Measurements from ENCODE around the gene CYP24A1.

Gene CYP24A1

DNA sequence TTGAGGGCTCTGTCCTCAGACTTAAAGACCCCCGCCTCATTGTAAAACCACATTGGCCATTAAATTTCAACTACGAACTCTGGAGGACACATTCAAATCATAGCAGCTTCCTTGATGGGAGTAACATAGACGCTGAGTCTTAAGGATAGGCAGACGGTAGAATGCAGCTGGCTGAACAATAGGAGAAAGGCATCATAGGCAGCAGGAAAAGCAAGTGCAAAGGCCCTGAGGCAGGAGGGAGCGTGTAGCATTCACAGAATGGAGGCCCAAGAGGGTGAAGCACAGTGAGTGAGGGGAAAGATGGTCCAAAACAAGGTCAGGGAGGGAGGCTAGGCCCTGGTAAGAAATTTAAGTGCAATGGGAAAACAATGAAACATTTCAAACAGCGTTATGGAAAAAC lies 25.5 kb upstream of the CYP24A1 start:
- Histone ChIP-seq H3K4me3 (no peak overlapping the region), H3K9me3 (no peaks in the 10 kb centered on the region), H3K36me3 (replicated peaks) (no peaks in the 10 kb centered on the region), H3K4me1 (no peaks in the 10 kb centered on the region), H3K27me3 (ENCODE audit: low read depth) (peaks cover 2% of the 10 kb centered on the region; the same call in 1 of the 2 replicates)
- DNase-seq (ENCODE audit: low spot score in 2 of 2): no peak
- in situ Hi-C loops (cut with MboI; ENCODE audit: low sequenced_read_pairs): loop anchor here (5.0 kb wide), 1 partner anchor 97 kb away; no protein-coding TSS in a partner anchor

DNA sequence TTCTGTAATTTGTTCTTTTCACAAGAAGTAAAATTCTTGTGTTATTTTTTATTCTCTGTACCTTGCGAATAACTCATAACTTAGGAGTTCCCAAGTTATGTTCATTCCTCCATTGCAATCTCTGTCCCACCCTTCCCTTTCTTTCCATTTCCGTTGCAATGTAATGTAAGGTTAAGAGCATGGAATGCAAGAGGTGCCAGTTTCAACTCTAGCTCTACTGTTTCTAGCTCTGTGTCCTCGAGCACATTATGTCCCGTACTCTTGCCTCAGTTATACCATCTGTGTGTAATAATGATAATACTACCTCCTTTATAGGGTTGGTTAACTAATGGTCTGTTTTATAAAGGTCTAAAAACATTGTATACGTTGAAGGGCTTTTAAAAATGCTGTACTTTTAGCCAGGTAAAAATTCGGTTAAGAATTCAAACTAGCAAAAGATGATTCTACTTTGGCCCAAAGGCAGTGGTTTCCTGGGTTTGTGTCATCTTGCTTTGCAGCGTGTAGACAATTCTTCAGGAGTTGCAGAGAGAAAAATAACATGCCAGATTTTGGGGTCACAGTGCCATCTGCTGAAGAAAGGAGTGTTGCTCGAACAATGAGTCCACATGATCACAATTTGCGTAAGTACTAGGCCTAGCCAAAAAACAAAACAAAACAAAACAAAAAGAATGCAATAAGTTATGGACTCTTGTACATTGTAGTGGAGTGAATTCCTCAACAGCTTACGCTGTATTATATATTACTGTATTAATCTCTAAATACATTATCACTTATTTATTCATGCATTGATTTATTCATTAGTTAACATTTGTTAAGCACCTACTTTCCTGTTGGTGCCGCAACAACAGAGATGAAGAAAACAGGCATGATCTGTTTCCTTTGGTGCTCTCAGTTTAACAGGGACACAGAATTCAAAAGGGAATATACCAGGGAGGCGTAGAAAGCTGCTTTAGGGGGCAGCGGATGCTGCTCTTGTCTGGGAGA lies 24.1 kb upstream of the CYP24A1 start:
- DNase-seq (ENCODE audit: low spot score in 2 of 2): no peak
- H3K4me3 ChIP-seq: no peak overlapping the region
- no peaks in the 10 kb centered on the region for H3K36me3 ChIP-seq (replicated peaks)
- peaks cover 2% of the 10 kb centered on the region; the same call in 1 of the 2 replicates for H3K27me3 ChIP-seq (ENCODE audit: low read depth)
- in situ Hi-C loops (cut with MboI; ENCODE audit: low sequenced_read_pairs): loop anchor here (5.0 kb wide), 1 partner anchor 96 kb away; no protein-coding TSS in a partner anchor
- H3K9me3 ChIP-seq: no peaks in the 10 kb centered on the region
- H3K4me1 ChIP-seq: no peaks in the 10 kb centered on the region

DNA sequence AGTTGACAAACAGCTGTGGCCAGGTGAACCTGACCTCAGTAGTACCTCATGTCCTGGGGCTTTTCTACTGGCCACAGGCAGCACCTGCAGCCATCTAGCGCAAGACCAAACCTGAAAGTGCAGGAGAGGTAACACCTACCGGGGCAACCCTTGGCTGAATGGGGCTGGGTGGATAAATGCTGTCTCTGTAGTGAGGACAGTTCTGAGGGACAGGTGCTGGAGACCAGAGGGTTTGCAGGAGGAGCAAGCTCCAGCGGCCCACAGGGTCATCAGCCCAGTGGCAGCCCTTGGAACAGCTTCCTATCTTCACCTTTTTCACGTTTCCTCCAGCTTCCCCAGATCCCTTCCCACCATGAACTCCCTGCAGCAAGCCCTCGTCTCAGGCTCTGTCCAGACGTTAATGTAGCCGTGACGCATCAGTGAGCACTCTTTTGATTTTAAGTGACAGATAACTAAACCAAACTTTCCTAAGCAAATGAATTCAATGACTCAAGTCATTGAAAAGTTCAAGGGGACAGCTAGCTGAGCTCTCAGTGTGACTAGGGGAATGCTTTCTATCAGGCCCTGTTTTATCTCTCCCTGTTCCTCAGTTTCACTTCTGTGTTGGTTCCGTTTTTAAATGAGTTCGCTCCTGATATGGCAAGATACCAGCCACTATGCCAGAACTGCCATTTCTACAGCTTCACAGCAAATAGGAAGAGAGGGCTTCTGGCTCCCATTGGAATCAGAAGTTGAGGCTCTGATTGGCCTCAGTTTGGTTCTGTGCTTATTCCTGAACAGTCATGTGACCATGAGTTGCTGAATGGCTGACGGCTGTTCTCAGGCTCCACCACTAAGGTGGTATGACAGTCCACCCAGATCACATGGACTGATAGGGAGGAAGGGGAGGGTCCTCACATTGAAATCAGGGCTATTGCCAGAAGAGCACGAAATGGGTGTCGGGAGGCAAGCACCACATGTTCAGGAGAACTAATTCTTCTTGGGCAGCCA lies 22.0 kb upstream of the CYP24A1 start:
- Histone ChIP-seq H3K27me3 (ENCODE audit: low read depth) (0 out of 2 replicates have a peak, but pooled peaks cover 2% of the 10 kb centered on the region), H3K36me3 (replicated peaks) (no peaks in the 10 kb centered on the region), H3K4me3 (no peak overlapping the region), H3K9me3 (no peaks in the 10 kb centered on the region), H3K4me1 (no peaks in the 10 kb centered on the region)
- in situ Hi-C loops (cut with MboI; ENCODE audit: low sequenced_read_pairs): loop anchor here (5.0 kb wide), 1 partner anchor 93 kb away; no protein-coding TSS in a partner anchor
- DNase-seq (ENCODE audit: low spot score in 2 of 2): no peak

DNA sequence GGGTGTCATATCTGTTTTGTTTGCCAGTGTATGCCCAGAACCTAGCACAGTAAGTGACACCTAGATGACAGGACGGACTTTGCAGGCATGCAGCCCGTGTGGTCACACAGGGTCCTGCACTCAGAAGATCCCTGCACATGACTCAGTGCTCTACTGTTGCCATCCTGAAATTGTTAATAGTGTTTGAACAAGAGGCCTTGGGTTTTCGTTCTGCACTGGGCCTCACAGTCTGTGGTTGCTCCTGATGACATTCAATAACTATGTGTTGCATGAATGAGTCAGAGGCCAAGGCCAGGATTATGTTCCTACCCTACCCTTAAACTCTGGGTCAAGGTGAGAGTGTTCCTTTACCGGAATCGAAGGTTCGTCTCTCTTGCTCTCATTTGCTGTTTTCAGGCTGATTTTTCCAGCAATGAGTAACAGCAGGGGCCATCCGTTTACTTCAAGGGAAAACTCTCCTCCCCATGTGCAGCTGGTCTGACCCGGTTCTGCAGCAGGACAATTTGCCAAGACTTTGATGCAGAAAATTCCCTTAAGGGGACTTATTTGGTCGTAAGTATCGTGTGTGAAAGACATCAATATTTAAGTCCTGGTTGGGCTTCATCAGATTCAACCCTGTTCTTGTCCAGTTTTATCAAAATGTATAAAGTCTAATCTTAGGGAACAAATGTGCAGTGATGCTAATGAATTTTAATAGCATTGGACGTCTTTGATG lies 21.1 kb upstream of the CYP24A1 start:
- no peak overlapping the region for H3K4me3 ChIP-seq
- in situ Hi-C loops (cut with MboI; ENCODE audit: low sequenced_read_pairs): loop anchor here (5.0 kb wide), 1 partner anchor 93 kb away; no protein-coding TSS in a partner anchor
- 0 out of 2 replicates have a peak, but pooled peaks cover 2% of the 10 kb centered on the region for H3K27me3 ChIP-seq (ENCODE audit: low read depth)
- H3K4me1 ChIP-seq: no peaks in the 10 kb centered on the region
- H3K9me3 ChIP-seq: no peaks in the 10 kb centered on the region
- no peak for DNase-seq (ENCODE audit: low spot score in 2 of 2)
- H3K36me3 ChIP-seq (replicated peaks): no peaks in the 10 kb centered on the region

DNA sequence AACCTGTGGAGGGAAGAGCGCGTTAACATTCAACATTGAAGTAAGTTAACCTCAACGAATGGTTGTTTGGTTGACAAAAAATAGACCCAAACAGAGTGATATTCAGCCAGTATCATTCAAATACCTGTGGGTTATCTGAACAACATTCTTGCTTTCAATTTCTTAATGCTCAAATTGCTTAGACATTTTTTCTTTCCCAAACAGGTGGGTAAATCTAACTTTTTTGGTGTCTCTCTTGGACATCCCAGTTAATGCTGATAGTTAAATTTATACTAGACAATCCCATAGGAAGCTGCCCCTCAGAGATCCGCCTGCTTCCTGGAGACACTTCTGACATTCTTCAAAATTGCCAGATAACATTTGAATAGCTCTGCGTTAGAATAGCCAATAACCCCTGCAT lies 20.0 kb upstream of the CYP24A1 start:
- DNase-seq (ENCODE audit: low spot score in 2 of 2): no peak
- Histone ChIP-seq H3K36me3 (replicated peaks) (no peaks in the 10 kb centered on the region), H3K27me3 (ENCODE audit: low read depth) (0 out of 2 replicates have a peak, but pooled peaks cover 2% of the 10 kb centered on the region), H3K9me3 (no peaks in the 10 kb centered on the region), H3K4me1 (no peaks in the 10 kb centered on the region), H3K4me3 (no peak overlapping the region)
- in situ Hi-C loops (cut with MboI; ENCODE audit: low sequenced_read_pairs): no loop called here

DNA sequence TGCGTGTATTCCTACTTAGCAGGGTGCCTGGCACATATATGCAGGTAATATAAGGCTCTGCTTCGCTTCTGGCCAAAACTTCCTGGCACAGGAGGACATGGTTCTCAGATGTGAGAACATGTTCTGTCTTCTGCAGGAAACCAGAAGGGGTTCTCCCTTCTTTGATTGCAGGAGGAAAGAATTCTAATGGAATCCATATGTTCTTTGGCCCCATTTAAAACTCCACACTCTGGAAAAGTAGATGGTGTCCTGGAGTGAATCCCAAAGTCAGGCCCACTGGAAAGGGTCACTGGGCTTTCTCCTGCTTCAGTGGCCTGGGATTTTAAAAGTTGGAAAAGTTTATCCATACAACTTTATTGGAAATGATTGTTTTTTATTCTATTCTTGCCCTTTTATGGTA lies 16.4 kb upstream of the CYP24A1 start:
- Histone ChIP-seq H3K4me3 (no peak overlapping the region), H3K9me3 (no peaks in the 10 kb centered on the region), H3K4me1 (no peaks in the 10 kb centered on the region), H3K36me3 (replicated peaks) (no peaks in the 10 kb centered on the region), H3K27me3 (ENCODE audit: low read depth) (peaks cover 5% of the 10 kb centered on the region; the same call in 1 of the 2 replicates)
- no peak for DNase-seq (ENCODE audit: low spot score in 2 of 2)
- in situ Hi-C loops (cut with MboI; ENCODE audit: low sequenced_read_pairs): no loop called here

DNA sequence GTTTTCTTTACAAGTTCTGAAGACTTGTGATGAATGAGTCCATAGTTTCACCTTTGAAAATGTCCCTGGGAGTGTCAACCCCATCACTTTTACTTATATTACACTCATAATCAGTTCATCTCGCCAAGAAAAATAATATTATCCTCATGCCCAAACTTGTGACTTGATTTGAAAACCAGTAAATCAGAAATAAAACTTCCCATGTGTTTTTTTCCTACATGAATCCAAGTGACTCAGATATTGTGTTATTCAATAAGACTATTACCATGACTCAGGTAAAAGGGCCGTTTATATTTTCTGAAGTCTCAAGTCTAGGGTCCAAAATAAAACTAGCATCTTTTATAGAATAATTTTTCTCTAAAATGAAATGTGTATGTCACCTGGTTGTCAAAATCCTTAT lies 15.8 kb upstream of the CYP24A1 start:
- H3K27me3 ChIP-seq (ENCODE audit: low read depth): peaks cover 5% of the 10 kb centered on the region; the same call in 1 of the 2 replicates
- in situ Hi-C loops (cut with MboI; ENCODE audit: low sequenced_read_pairs): no loop called here
- no peaks in the 10 kb centered on the region for H3K9me3 ChIP-seq
- H3K4me1 ChIP-seq: no peaks in the 10 kb centered on the region
- no peak for DNase-seq (ENCODE audit: low spot score in 2 of 2)
- no peaks in the 10 kb centered on the region for H3K36me3 ChIP-seq (replicated peaks)
- H3K4me3 ChIP-seq: no peak overlapping the region

DNA sequence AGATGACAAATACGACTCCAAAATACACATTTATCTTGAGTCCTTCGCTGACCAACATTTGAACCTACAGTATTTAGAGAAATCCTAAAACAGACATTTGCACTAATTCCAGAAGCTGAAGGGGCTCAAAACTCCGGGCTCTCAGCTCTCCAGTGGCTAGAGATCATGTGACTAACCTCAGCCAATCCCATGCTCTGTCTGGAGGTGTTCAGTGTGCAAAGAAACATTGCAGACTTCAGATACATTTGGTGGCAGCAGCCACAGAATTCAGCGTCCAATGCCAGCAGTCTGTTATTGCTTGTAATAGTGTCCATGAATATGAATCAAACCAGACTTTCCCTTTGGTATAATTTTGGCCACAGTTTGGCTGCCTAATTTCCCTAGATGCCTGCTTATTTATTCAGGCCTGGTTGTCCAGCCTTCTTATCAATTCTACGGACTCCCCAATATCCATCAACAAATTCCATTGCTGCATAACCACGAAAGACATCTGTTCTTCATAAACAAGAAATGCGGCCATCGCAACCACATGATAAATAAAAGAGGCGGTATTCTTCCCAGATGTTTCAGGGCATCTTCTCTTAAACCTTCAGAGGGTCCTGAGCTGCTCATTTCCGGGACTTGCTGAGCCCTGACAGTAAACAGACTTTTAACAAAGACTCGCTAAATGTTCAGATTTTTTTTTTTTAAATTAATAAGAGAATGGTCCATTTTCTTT lies 14.5 kb upstream of the CYP24A1 start:
- in situ Hi-C loops (cut with MboI; ENCODE audit: low sequenced_read_pairs): no loop called here
- H3K4me3 ChIP-seq: no peak overlapping the region
- DNase-seq (ENCODE audit: low spot score in 2 of 2): no peak
- no peaks in the 10 kb centered on the region for H3K4me1 ChIP-seq
- peaks cover 10% of the 10 kb centered on the region for H3K27me3 ChIP-seq (ENCODE audit: low read depth)
- H3K36me3 ChIP-seq (replicated peaks): no peaks in the 10 kb centered on the region
- H3K9me3 ChIP-seq: no peaks in the 10 kb centered on the region

DNA sequence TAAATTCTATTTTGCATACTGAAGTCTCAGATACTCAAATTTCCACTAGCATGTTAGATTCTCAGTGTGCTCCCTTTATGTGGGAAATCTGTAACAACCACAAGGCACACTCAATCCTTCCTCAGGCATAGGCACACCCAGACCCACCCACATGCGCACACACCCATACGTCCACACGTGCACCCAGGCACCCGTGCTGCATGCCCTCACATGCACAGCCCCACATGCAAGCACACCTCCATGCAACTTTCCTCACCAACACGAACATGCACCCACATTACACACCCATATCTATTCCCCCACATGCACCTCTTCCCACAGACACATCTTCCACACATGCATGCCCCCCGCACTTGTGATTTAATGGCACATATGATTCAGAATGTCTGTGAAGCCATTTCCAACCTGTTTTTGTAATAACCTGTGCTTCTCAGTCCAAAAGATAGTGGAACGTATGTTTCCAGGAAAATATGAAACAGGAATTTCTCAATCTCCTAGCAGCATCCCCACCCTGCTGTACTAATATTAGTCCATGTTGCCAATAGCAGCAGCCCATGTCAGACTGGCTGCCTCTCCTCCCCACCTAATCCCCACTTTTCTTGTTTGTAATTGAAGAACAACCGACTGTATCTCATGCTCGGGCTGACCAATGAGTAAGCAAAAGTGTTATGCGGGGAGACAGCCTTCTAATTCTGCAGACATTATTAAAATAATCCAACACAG lies 11.3 kb upstream of the CYP24A1 start:
- Histone ChIP-seq H3K9me3 (no peaks in the 10 kb centered on the region), H3K27me3 (ENCODE audit: low read depth) (peaks cover 10% of the 10 kb centered on the region), H3K36me3 (replicated peaks) (no peaks in the 10 kb centered on the region), H3K4me1 (no peaks in the 10 kb centered on the region), H3K4me3 (no peak overlapping the region)
- in situ Hi-C loops (cut with MboI; ENCODE audit: low sequenced_read_pairs): no loop called here
- DNase-seq (ENCODE audit: low spot score in 2 of 2): no peak

DNA sequence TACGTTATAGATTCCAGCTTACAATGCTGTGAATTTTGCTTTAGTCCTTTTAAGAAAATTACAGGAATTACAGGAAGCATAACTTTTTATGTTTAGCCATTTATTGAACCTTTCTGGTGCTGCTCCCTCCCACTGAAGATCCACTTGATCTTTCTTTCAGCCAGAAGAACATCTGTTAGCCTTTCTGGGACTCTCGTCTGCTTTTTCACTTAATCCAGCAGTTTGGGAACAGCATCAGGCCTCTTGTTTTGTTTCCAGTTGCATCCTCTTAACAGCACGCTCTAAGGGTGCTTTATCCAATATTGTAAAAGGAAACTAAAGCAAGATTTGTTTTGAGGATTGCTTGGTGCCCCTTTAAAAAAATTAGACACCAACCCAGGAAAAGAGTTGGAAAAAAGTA lies 10.3 kb upstream of the CYP24A1 start:
- in situ Hi-C loops (cut with MboI; ENCODE audit: low sequenced_read_pairs): no loop called here
- Histone ChIP-seq H3K9me3 (no peaks in the 10 kb centered on the region), H3K36me3 (replicated peaks) (no peaks in the 10 kb centered on the region), H3K27me3 (ENCODE audit: low read depth) (peaks cover 10% of the 10 kb centered on the region), H3K4me3 (no peak overlapping the region), H3K4me1 (no peaks in the 10 kb centered on the region)
- DNase-seq (ENCODE audit: low spot score in 2 of 2): no peak

DNA sequence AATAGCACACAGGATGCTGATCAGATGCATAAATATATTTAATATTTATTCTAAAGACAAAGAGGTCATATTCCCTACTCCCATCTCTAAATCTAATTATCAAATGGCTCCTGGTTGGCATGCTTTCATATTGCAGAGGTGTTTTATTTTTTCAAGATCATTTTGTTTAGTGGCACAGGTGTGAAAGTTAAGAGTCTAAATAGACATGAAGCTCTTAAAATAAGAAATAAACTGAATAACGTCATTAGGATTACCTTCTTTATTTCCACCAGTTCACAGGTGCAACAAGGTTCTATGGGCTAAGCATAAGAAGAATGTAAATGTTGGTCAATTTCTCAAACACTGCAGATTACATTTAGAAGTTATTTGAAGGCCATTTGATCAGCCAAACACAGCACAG lies 7.1 kb upstream of the CYP24A1 start:
- peaks cover 10% of the 10 kb centered on the region for H3K27me3 ChIP-seq (ENCODE audit: low read depth)

DNA sequence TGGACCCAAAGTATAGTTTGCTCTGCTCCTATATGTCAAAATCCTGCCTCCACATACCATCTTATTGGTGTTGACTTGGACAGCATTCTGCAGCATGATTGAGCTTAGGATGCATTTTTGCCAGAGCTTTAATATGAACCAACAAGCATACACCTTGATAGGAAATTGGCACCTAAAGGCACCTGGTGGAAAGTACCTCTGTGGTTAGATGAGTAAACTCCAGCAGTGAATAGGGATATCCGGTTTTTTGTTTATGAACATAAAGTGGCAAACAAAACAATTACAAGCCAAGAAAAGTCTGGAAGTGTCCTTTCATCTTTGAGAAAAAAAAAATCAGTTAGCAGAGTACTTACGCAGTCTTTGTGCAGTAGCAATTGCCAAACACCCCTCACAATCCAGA lies 6.2 kb upstream of the CYP24A1 start:
- in situ Hi-C loops (cut with MboI; ENCODE audit: low sequenced_read_pairs): no loop called here
- no peaks in the 10 kb centered on the region for H3K36me3 ChIP-seq (replicated peaks)

More for the DNA sequence above, 7.1 kb upstream of the CYP24A1 start:
- Histone ChIP-seq H3K9me3 (no peaks in the 10 kb centered on the region), H3K4me1 (no peaks in the 10 kb centered on the region), H3K4me3 (no peak overlapping the region), H3K36me3 (replicated peaks) (no peaks in the 10 kb centered on the region)
- in situ Hi-C loops (cut with MboI; ENCODE audit: low sequenced_read_pairs): no loop called here
- DNase-seq (ENCODE audit: low spot score in 2 of 2): no peak

More for the DNA sequence above, 6.2 kb upstream of the CYP24A1 start:
- Histone ChIP-seq H3K4me3 (no peak overlapping the region), H3K4me1 (no peaks in the 10 kb centered on the region), H3K27me3 (ENCODE audit: low read depth) (peaks cover 13% of the 10 kb centered on the region), H3K9me3 (no peaks in the 10 kb centered on the region)
- DNase-seq (ENCODE audit: low spot score in 2 of 2): no peak

All from HAP-1 (cell line).